PC-3 (cell line): ENCODE data around the gene LILRA2. TPM values are rescaled to one million over a fixed set of nuclear protein-coding genes. Genes with fewer than 3 reads are reported as not detected.
"Not testable (repeated sequence)": the region's sequence is repeated elsewhere in the genome, so short reads cannot be mapped to it uniquely, and the experiment has no call there.

Experiments used
- ATAC-seq: fragments of 200-7000 bp; cut with Tn5 transposase; 2 replicates; pipeline ENCODE4 v1.9.1; 2020; ENCODE audit warnings: mild to moderate bottlenecking, moderate library complexity
- BruUV-seq: library from RNA; stranded (reverse); fragments of 400-500 nt; replicated peaks from 2 replicates; lab custom pipeline; 2021; lab: Mats Ljungman, UMichigan
- CTCF ChIA-PET: fragments of 300-600 bp; sonication (Branson Sonifier 250); formaldehyde crosslinking; loops from one replicate; lab custom pipeline; 2022; ENCODE audit warnings: antibody characterized with exemption; lab: Charles Lee
- POLR2A ChIA-PET: fragments of 300-600 bp; sonication (Branson Sonifier 250); formaldehyde crosslinking; loops from one replicate; lab custom pipeline; 2022; ENCODE audit warnings: antibody characterized with exemption; ENCODE audit not compliant: unreplicated experiment; lab: Charles Lee
- DNase-seq: peaks from one replicate; pipeline ENCODE4 v3.0.0-alpha.2; 2015
- H2AFZ ChIP-seq: fragments of 300-600 bp; sonication (generic); 2 replicates; pipeline ENCODE4 v1.6.0; 2016; ENCODE audit warnings: antibody characterized with exemption, low read length
- H3F3A ChIP-seq: fragments of 300-600 bp; sonication (generic); one replicate; pipeline ENCODE4 v1.6.0; 2017; ENCODE audit warnings: antibody characterized with exemption, low read length, control low read depth, mild to moderate bottlenecking; ENCODE audit not compliant: unreplicated experiment
- H3K27ac ChIP-seq: fragments of 300-600 bp; sonication (generic); 2 replicates; pipeline ENCODE4 v1.5.1; 2016; ENCODE audit warnings: mild to moderate bottlenecking, low read length
- H3K27me3 ChIP-seq: fragments of 300-600 bp; sonication (generic); 2 replicates; pipeline ENCODE4 v1.6.1; 2016; ENCODE audit warnings: low read length, mixed read lengths
- H3K36me3 ChIP-seq: fragments of 300-600 bp; sonication (generic); 2 replicates; pipeline ENCODE4 v1.6.1; 2016; ENCODE audit warnings: low read depth, mixed run types, low read length, mixed read lengths
- H3K4me1 ChIP-seq: fragments of 300-600 bp; sonication (generic); 2 replicates; pipeline ENCODE4 v1.5.1; 2016; ENCODE audit warnings: low read length; ENCODE audit not compliant: insufficient read depth
- H3K4me2 ChIP-seq: fragments of 300-600 bp; sonication (generic); 2 replicates; pipeline ENCODE4 v1.6.0; 2016; ENCODE audit warnings: low read length
- H3K4me3 ChIP-seq: fragments of 300-600 bp; sonication (generic); 2 replicates; pipeline ENCODE4 v1.5.1; 2016; ENCODE audit warnings: mild to moderate bottlenecking, low read length, mixed read lengths
- H3K79me2 ChIP-seq: fragments of 300-600 bp; sonication (generic); 2 replicates; pipeline ENCODE4 v1.6.1; 2017; ENCODE audit warnings: low read length, mixed read lengths
- H3K9ac ChIP-seq: fragments of 300-600 bp; sonication (generic); 2 replicates; pipeline ENCODE4 v1.6.0; 2016; ENCODE audit warnings: mild to moderate bottlenecking, low read length
- H3K9me2 ChIP-seq: fragments of 300-600 bp; sonication (generic); replicated peaks from 2 replicates; pipeline ENCODE4 v1.6.1; 2016; ENCODE audit warnings: mixed run types, low read length, mixed read lengths
- H3K9me3 ChIP-seq: fragments of 300-600 bp; sonication (generic); 2 replicates; pipeline ENCODE4 v1.6.1; 2016; ENCODE audit warnings: low read length, mixed read lengths
- H4K20me1 ChIP-seq: fragments of 300-600 bp; sonication (generic); 2 replicates; pipeline ENCODE4 v1.6.1; 2016; ENCODE audit warnings: low read length, mixed read lengths
- EZH2 ChIP-seq: fragments of 300-600 bp; sonication (generic); IDR thresholded peaks from one replicate; pipeline ENCODE4 v1.6.1; 2017; ENCODE audit warnings: antibody characterized with exemption, mild to moderate bottlenecking, low read length; ENCODE audit not compliant: unreplicated experiment
- EZH2phosphoT487 ChIP-seq: fragments of 300-600 bp; sonication (generic); IDR thresholded peaks from 2 replicates; pipeline ENCODE4 v1.6.1; 2018; ENCODE audit warnings: mild to moderate bottlenecking, antibody characterized with exemption, low read length, borderline replicate concordance
- intact Hi-C: fragments of 100-400 bp; cut with micrococcal nuclease; formaldehyde crosslinking; loops from 2 replicates; pipeline ENCODE4 v1.9.0; 2023
- total RNA-seq: library from RNA; depleted of rRNA; stranded (reverse); fragments of >200 nt; gene quantifications from 2 replicates; pipeline ENCODE4 v1.2.3, GENCODE V29; 2014
- TF ChIP-seq, protein P1 (sequence below): fragments of 300-600 bp; sonication (generic); conservative IDR thresholded peaks from 2 replicates; pipeline ENCODE4 v1.5.1; 2017; ENCODE audit warnings: antibody characterized with exemption, low read depth, mild to moderate bottlenecking, low read length

The LILRA2 gene
- total RNA-seq, 1 experiment from 2014 or later: not detected

DNA sequence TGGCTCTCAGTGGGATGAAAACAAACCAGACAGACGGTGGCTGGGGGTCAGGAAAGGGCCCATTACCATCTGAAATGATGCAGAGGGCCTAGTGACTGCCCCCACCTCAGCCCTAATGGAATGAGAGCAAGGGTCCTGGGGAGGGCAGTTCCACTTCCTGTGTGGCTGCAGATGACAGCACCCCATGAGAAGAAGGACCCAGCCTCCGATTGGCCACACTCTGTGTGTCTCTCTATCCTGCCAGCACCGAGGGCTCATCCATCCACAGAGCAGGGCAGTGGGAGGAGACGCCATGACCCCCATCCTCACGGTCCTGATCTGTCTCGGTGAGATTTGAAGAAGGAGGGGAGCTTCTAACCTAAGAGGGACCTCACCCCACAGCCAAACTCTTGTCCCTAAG lies 57.2 kb downstream of the LILRA2 start:
- H3K4me2 ChIP-seq: no peak overlapping the region
- H4K20me1 ChIP-seq: no peaks in the 10 kb centered on the region
- H3K79me2 ChIP-seq: no peaks in the 10 kb centered on the region
- H2AFZ ChIP-seq: no peak overlapping the region
- H3K36me3 ChIP-seq: no peaks in the 10 kb centered on the region
- H3F3A ChIP-seq: no peaks in the 10 kb centered on the region
- no peaks in the 10 kb centered on the region for H3K4me1 ChIP-seq
- intact Hi-C loops: no loop called here
- H3K9me3 ChIP-seq: no peaks in the 10 kb centered on the region
- no peak overlapping the region for H3K9ac ChIP-seq
- ChIA-PET POLR2A (no interaction called here), CTCF (no interaction called here)
- TF ChIP-seq, protein P1, sequence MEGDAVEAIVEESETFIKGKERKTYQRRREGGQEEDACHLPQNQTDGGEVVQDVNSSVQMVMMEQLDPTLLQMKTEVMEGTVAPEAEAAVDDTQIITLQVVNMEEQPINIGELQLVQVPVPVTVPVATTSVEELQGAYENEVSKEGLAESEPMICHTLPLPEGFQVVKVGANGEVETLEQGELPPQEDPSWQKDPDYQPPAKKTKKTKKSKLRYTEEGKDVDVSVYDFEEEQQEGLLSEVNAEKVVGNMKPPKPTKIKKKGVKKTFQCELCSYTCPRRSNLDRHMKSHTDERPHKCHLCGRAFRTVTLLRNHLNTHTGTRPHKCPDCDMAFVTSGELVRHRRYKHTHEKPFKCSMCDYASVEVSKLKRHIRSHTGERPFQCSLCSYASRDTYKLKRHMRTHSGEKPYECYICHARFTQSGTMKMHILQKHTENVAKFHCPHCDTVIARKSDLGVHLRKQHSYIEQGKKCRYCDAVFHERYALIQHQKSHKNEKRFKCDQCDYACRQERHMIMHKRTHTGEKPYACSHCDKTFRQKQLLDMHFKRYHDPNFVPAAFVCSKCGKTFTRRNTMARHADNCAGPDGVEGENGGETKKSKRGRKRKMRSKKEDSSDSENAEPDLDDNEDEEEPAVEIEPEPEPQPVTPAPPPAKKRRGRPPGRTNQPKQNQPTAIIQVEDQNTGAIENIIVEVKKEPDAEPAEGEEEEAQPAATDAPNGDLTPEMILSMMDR: no peak
- TF ChIP-seq EZH2phosphoT487: no peak
- peaks cover 92% of the 10 kb centered on the region for H3K27me3 ChIP-seq
- H3K27ac ChIP-seq: no peak overlapping the region
- no peaks in the 10 kb centered on the region for H3K9me2 ChIP-seq
- ATAC-seq (no peak), DNase-seq (no peak)
- H3K4me3 ChIP-seq: no peak overlapping the region
- BruUV-seq: no TSS peak

DNA sequence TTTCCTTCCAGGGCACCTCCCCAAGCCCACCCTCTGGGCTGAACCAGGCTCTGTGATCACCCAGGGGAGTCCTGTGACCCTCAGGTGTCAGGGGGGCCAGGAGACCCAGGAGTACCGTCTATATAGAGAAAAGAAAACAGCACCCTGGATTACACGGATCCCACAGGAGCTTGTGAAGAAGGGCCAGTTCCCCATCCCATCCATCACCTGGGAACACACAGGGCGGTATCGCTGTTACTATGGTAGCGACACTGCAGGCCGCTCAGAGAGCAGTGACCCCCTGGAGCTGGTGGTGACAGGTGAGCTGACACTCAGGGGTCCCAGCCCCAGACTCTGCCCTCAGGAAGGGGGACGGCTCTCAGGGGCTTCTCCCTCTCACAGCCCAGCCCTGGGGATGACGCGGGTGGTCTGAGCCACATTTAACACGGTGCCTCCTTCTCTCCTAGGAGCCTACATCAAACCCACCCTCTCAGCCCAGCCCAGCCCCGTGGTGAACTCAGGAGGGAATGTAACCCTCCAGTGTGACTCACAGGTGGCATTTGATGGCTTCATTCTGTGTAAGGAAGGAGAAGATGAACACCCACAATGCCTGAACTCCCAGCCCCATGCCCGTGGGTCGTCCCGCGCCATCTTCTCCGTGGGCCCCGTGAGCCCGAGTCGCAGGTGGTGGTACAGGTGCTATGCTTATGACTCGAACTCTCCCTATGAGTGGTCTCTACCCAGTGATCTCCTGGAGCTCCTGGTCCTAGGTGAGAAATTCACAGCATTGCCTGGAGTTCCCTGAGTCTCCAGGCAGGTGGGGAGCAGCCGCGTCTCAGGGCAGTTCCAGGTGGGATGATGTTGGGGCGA lies 58.1 kb downstream of the LILRA2 start:
- H3K4me3 ChIP-seq, DNase-seq, CTCF ChIA-PET, H3K4me1 ChIP-seq, H3K9me2 ChIP-seq, H4K20me1 ChIP-seq, BruUV-seq, H3K79me2 ChIP-seq, POLR2A ChIA-PET, H3K9ac ChIP-seq, H3F3A ChIP-seq, H3K36me3 ChIP-seq, H3K9me3 ChIP-seq, H3K4me2 ChIP-seq, H3K27ac ChIP-seq, H2AFZ ChIP-seq, intact Hi-C loops, ATAC-seq: not testable (repeated sequence)
- H3K27me3 ChIP-seq: peaks cover 83% of the 10 kb centered on the region

GRCh38 chr19:54632517-54632916 lies 58.9 kb downstream of the LILRA2 start:
- H3K9me2 ChIP-seq, H3F3A ChIP-seq, H3K9ac ChIP-seq, H4K20me1 ChIP-seq, H3K9me3 ChIP-seq, H2AFZ ChIP-seq, H3K4me1 ChIP-seq, BruUV-seq, H3K79me2 ChIP-seq, H3K4me2 ChIP-seq, CTCF ChIA-PET, H3K36me3 ChIP-seq, H3K27ac ChIP-seq, POLR2A ChIA-PET, DNase-seq, intact Hi-C loops, H3K4me3 ChIP-seq, ATAC-seq: not testable (repeated sequence)
- peaks cover 76% of the 10 kb centered on the region for H3K27me3 ChIP-seq

DNA sequence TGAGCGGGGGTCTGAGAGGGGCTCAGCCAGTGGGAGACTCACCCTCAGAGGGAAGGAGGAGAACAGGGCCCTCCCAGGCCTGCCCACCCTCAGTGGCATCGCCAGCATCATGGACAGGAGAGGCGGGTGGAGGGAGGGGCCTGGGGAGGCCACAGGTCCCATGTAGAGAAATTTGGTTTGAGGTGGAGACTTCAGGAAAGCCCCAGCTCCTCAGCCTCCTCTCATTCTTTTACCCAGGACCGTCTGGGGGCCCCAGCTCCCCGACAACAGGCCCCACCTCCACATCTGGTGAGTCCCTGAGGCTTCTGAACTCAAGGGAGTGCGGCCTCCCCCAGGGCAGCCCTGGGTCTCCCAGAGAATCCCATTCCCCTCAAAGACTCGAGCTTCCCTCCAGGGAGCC lies 59.8 kb downstream of the LILRA2 start:
- TF ChIP-seq EZH2phosphoT487 (no peak), EZH2 (no peak)
- TF ChIP-seq, protein P1: no peak
- no peaks in the 10 kb centered on the region for H3K79me2 ChIP-seq
- H3K4me1 ChIP-seq: no peaks in the 10 kb centered on the region; the same call in 1 of the 2 replicates
- H3K9ac ChIP-seq: no peak overlapping the region
- no peak overlapping the region for H3K4me2 ChIP-seq
- ChIA-PET POLR2A (no interaction called here), CTCF (no interaction called here)
- H3K27me3 ChIP-seq: peaks cover 69% of the 10 kb centered on the region
- no peaks in the 10 kb centered on the region for H4K20me1 ChIP-seq
- no peak overlapping the region for H3K4me3 ChIP-seq
- BruUV-seq: no TSS peak
- ATAC-seq (no peak), DNase-seq (no peak)
- H3K27ac ChIP-seq: no peak overlapping the region
- no peak overlapping the region for H2AFZ ChIP-seq
- H3K36me3 ChIP-seq: no peaks in the 10 kb centered on the region
- H3F3A ChIP-seq: no peaks in the 10 kb centered on the region
- intact Hi-C loops: no loop called here
- no peaks in the 10 kb centered on the region for H3K9me3 ChIP-seq
- H3K9me2 ChIP-seq: no peaks in the 10 kb centered on the region

- H2AFZ ChIP-seq, POLR2A ChIA-PET, DNase-seq, ATAC-seq, H3K9me2 ChIP-seq, intact Hi-C loops, H3K4me1 ChIP-seq, H3K36me3 ChIP-seq, CTCF ChIA-PET, BruUV-seq, H3K9me3 ChIP-seq, H3F3A ChIP-seq, H3K27ac ChIP-seq, H3K4me3 ChIP-seq, H3K9ac ChIP-seq, H3K4me2 ChIP-seq, H4K20me1 ChIP-seq, H3K79me2 ChIP-seq: not testable (repeated sequence)
- H3K27me3 ChIP-seq: peaks cover 61% of the 10 kb centered on the region
These were observed 62.5 kb downstream of the LILRA2 start for GRCh38 chr19:54636081-54636480.
